ENCODE data around the gene CNOT8. TPM values are rescaled to one million over a fixed set of nuclear protein-coding genes. Genes with fewer than 3 reads are reported as not detected.

The CNOT8 gene
- total and polyA plus RNA-seq, 9 of the 15 experiments (the other 6 are each of a cell fraction or from before 2014, with no cell fraction given): 15.2 to 68.9 (median 52.1) TPM

- H3K27me3 ChIP-seq (ENCODE audit: control insufficient read depth in 2 of 2, insufficient read depth in 2 of 2, low read length in 2 of 2): no peaks in the 10 kb centered on the region
- no peaks in the 10 kb centered on the region for H3K79me2 ChIP-seq (ENCODE audit: control insufficient read depth, insufficient read depth, low read length)
- no peaks in the 10 kb centered on the region for H3K4me1 ChIP-seq (replicated peaks in 1 of 2; ENCODE audit: control insufficient read depth in 2 of 2, insufficient read depth in 2 of 2, low read length in 2 of 2)
- no peak overlapping the region for H3K4me2 ChIP-seq (ENCODE audit: insufficient read depth, low read length)
- no TSS peak for BruUV-seq (replicated peaks)
- POLR2A ChIA-PET: interaction anchor here (0.6 to 1.5 kb wide), 4 partner anchors 9 to 230 kb away, joined by 3 to 4 read pairs (median 4); no protein-coding TSS in a partner anchor
- CTCF ChIA-PET (ENCODE audit: low intra/inter-chr PET ratio): no interaction called here
- H3K9ac ChIP-seq (ENCODE audit: insufficient read depth in 1 of 2, low read depth in 2 of 2, low read length in 2 of 2): no peak overlapping the region
- FAIRE-seq (no peak), DNase-seq (ENCODE audit: extremely low read depth in 1 of 4, low spot score in 3 of 4) (no peak), ATAC-seq (no peak)
- H4K20me1 ChIP-seq (replicated peaks; ENCODE audit: control insufficient read depth, insufficient read depth, low read length): no peaks in the 10 kb centered on the region
- intact Hi-C loops (cut with micrococcal nuclease): no loop called here
- H3K9me3 ChIP-seq (replicated peaks; ENCODE audit: control insufficient read depth, insufficient read depth, low read depth, low read length): no peaks in the 10 kb centered on the region; the same call in 1 of the 2 replicates
- no peak overlapping the region for H3K4me3 ChIP-seq
- in situ Hi-C loops (cut with MboI): no loop called here
- no peak overlapping the region for H3K27ac ChIP-seq (ENCODE audit: extremely low read depth, low read depth, low read length)
- H2AFZ ChIP-seq (ENCODE audit: low read depth, low read length): no peak overlapping the region
- H3K9me1 ChIP-seq (ENCODE audit: control insufficient read depth, insufficient read depth, low read length): no peaks in the 10 kb centered on the region
- TF ChIP-seq FOXA1 (IDR thresholded peaks at IDR 0.05; ENCODE audit: borderline replicate concordance) (no peak), ZNF695 (CRISPR knock-in tag; IDR thresholded peaks at IDR 0.05) (no peak), XRCC5 (IDR thresholded peaks at IDR 0.05; ENCODE audit: low read depth, low read length) (no peak), ZNF121 (CRISPR knock-in tag; conservative IDR thresholded peaks at IDR 0.05) (no peak), XRCC4 (IDR thresholded peaks at IDR 0.05; ENCODE audit: extremely low read depth, insufficient read depth, insufficient read length) (no peak), ZNF436 (CRISPR knock-in tag; IDR thresholded peaks at IDR 0.05) (no peak)
- TF ChIP-seq, protein P1, sequence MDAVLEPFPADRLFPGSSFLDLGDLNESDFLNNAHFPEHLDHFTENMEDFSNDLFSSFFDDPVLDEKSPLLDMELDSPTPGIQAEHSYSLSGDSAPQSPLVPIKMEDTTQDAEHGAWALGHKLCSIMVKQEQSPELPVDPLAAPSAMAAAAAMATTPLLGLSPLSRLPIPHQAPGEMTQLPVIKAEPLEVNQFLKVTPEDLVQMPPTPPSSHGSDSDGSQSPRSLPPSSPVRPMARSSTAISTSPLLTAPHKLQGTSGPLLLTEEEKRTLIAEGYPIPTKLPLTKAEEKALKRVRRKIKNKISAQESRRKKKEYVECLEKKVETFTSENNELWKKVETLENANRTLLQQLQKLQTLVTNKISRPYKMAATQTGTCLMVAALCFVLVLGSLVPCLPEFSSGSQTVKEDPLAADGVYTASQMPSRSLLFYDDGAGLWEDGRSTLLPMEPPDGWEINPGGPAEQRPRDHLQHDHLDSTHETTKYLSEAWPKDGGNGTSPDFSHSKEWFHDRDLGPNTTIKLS (IDR thresholded peaks at IDR 0.05; ENCODE audit: borderline replicate concordance, low read depth): no peak
- TF ChIP-seq, protein P2, sequence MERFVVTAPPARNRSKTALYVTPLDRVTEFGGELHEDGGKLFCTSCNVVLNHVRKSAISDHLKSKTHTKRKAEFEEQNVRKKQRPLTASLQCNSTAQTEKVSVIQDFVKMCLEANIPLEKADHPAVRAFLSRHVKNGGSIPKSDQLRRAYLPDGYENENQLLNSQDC (CRISPR knock-in tag; IDR thresholded peaks at IDR 0.05): no peak
- TF ChIP-seq, protein P3, sequence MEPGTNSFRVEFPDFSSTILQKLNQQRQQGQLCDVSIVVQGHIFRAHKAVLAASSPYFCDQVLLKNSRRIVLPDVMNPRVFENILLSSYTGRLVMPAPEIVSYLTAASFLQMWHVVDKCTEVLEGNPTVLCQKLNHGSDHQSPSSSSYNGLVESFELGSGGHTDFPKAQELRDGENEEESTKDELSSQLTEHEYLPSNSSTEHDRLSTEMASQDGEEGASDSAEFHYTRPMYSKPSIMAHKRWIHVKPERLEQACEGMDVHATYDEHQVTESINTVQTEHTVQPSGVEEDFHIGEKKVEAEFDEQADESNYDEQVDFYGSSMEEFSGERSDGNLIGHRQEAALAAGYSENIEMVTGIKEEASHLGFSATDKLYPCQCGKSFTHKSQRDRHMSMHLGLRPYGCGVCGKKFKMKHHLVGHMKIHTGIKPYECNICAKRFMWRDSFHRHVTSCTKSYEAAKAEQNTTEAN (CRISPR knock-in tag; IDR thresholded peaks at IDR 0.05): no peak
- H3K36me3 ChIP-seq (ENCODE audit: control insufficient read depth, insufficient read depth, low read length): peaks cover 94% of the 10 kb centered on the region
Measured at GRCh38 chr5:154896562-154897165, 38.2 kb downstream of the CNOT8 start.
